Measurements from ENCODE around the gene TOP1. TPM values are rescaled to one million over a fixed set of nuclear protein-coding genes. Genes with fewer than 3 reads are reported as not detected.
A peak's percentile ranks its signal among the peaks of the same experiment; 100 is the strongest.

TOP1 gene
- polyA plus RNA-seq, 1 of the 3 experiments (the other 2 are of a cell fraction), result 11.9 TPM

DNA sequence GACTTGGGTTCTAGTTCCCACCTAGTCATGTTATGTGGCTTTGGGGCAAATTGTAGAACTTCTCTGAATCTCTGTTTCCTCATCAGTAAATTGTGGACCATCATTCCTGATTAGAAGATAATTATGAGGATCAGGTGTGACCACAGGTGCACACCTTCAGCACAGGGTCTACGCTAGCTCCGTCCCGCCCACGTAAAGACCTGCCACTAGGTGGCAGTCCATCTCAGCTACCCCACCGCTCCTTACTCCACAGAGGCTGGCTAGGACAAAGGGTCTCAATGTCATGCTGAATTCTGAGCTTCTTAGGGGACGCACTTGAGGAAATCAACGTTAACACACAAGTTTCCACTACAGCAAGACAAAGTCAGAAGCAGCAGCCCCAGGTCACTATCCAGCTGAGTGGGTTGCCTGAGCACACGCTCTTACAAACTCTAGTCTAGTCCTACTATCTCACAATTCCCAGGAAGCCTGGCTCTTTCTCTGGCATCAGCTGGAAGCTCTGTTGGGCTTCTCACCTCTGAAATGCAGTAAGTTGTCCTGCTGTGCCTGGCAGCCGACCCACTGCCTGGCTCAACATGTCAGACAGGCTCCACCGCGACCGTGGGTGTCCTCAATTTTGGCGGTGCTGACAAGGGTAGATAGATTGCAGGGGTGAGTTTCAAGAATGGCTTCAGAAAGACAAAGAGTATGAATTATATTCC, 106.7 kb downstream of the TOP1 start:
- Histone ChIP-seq H3K36me3 (replicated peaks in 1 of 2; ENCODE audit: control insufficient read depth in 1 of 2, insufficient read depth in 2 of 2, low read length in 1 of 2) (peaks cover 0 to 2% of the 10 kb centered on the region in 2 experiments), H3K4me1 (ENCODE audit: control insufficient read depth in 1 of 2, insufficient read depth in 2 of 2, low read depth in 1 of 2, low read length in 1 of 2) (peaks cover 9 to 25% of the 10 kb centered on the region in 2 experiments; a peak in 3 of 4 replicates), H3K79me2 (ENCODE audit: insufficient read depth) (peaks cover 30% of the 10 kb centered on the region), H4K20me1 (ENCODE audit: insufficient read depth) (peaks cover 22% of the 10 kb centered on the region), H3K9ac (no peak overlapping the region), H3K4me2 (no peak overlapping the region), H3F3A (replicated peaks; ENCODE audit: insufficient read depth) (peaks cover 12% of the 10 kb centered on the region), H3K9me3 (no peaks in the 10 kb centered on the region), H2AFZ (ENCODE audit: low read depth) (no peak overlapping the region), H3K27me3 (ENCODE audit: insufficient read depth) (no peaks in the 10 kb centered on the region), H3K27ac (ENCODE audit: low read depth in 2 of 2, low read length in 1 of 2) (no peak overlapping the region), H3K4me3 (ENCODE audit: low read depth in 2 of 2, low read length in 1 of 2) (peak overlapping the region in 1 of 2 experiments; percentile 34; a peak in 1 of 4 replicates), H3K9me2 (no peaks in the 10 kb centered on the region)
- ChIA-PET CTCF (interaction anchor here (0.6 to 3.4 kb wide), 15 partner anchors 11 to 276 kb away, joined by 3 to 16 read pairs (median 3); partner anchors contain the start of gene LPIN3), POLR2A (interaction anchor here (0.7 kb wide), 1 partner anchor 277 kb away, joined by 3 read pairs; no protein-coding TSS in a partner anchor)
- 86% methylated on average over 11 of the region's 13 CpGs for WGBS (ENCODE audit: low lambda C conversion rate)
- peak; percentile 59 for DNase-seq
- TF ChIP-seq, protein P1, sequence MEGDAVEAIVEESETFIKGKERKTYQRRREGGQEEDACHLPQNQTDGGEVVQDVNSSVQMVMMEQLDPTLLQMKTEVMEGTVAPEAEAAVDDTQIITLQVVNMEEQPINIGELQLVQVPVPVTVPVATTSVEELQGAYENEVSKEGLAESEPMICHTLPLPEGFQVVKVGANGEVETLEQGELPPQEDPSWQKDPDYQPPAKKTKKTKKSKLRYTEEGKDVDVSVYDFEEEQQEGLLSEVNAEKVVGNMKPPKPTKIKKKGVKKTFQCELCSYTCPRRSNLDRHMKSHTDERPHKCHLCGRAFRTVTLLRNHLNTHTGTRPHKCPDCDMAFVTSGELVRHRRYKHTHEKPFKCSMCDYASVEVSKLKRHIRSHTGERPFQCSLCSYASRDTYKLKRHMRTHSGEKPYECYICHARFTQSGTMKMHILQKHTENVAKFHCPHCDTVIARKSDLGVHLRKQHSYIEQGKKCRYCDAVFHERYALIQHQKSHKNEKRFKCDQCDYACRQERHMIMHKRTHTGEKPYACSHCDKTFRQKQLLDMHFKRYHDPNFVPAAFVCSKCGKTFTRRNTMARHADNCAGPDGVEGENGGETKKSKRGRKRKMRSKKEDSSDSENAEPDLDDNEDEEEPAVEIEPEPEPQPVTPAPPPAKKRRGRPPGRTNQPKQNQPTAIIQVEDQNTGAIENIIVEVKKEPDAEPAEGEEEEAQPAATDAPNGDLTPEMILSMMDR (IDR thresholded peaks at IDR 0.05), result peak; percentile 68
- TF ChIP-seq SIN3A (IDR thresholded peaks at IDR 0.05; ENCODE audit: borderline replicate concordance, low read depth, low read length) (no peak), RAD21 (IDR thresholded peaks at IDR 0.05; ENCODE audit: low read length) (peak; percentile 59), SMC3 (IDR thresholded peaks at IDR 0.05; ENCODE audit: low read depth, low read length) (peak; percentile 39), ELF1 (IDR thresholded peaks at IDR 0.05) (no peak), NFIC (IDR thresholded peaks at IDR 0.05; ENCODE audit: borderline replicate concordance) (no peak), RFX5 (IDR thresholded peaks at IDR 0.05; ENCODE audit: low read length) (no peak), RCOR1 (IDR thresholded peaks at IDR 0.05; ENCODE audit: low read length) (no peak), FOXJ3 (CRISPR knock-in tag; IDR thresholded peaks at IDR 0.05) (no peak)
- TF ChIP-seq, protein P2, sequence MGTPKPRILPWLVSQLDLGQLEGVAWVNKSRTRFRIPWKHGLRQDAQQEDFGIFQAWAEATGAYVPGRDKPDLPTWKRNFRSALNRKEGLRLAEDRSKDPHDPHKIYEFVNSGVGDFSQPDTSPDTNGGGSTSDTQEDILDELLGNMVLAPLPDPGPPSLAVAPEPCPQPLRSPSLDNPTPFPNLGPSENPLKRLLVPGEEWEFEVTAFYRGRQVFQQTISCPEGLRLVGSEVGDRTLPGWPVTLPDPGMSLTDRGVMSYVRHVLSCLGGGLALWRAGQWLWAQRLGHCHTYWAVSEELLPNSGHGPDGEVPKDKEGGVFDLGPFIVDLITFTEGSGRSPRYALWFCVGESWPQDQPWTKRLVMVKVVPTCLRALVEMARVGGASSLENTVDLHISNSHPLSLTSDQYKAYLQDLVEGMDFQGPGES (IDR thresholded peaks at IDR 0.05; ENCODE audit: low read depth, low read length), result no peak
- TF ChIP-seq, protein P3, sequence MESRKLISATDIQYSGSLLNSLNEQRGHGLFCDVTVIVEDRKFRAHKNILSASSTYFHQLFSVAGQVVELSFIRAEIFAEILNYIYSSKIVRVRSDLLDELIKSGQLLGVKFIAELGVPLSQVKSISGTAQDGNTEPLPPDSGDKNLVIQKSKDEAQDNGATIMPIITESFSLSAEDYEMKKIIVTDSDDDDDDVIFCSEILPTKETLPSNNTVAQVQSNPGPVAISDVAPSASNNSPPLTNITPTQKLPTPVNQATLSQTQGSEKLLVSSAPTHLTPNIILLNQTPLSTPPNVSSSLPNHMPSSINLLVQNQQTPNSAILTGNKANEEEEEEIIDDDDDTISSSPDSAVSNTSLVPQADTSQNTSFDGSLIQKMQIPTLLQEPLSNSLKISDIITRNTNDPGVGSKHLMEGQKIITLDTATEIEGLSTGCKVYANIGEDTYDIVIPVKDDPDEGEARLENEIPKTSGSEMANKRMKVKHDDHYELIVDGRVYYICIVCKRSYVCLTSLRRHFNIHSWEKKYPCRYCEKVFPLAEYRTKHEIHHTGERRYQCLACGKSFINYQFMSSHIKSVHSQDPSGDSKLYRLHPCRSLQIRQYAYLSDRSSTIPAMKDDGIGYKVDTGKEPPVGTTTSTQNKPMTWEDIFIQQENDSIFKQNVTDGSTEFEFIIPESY (IDR thresholded peaks at IDR 0.05; ENCODE audit: borderline replicate concordance, low read depth), result no peak
- TF ChIP-seq, protein P4, sequence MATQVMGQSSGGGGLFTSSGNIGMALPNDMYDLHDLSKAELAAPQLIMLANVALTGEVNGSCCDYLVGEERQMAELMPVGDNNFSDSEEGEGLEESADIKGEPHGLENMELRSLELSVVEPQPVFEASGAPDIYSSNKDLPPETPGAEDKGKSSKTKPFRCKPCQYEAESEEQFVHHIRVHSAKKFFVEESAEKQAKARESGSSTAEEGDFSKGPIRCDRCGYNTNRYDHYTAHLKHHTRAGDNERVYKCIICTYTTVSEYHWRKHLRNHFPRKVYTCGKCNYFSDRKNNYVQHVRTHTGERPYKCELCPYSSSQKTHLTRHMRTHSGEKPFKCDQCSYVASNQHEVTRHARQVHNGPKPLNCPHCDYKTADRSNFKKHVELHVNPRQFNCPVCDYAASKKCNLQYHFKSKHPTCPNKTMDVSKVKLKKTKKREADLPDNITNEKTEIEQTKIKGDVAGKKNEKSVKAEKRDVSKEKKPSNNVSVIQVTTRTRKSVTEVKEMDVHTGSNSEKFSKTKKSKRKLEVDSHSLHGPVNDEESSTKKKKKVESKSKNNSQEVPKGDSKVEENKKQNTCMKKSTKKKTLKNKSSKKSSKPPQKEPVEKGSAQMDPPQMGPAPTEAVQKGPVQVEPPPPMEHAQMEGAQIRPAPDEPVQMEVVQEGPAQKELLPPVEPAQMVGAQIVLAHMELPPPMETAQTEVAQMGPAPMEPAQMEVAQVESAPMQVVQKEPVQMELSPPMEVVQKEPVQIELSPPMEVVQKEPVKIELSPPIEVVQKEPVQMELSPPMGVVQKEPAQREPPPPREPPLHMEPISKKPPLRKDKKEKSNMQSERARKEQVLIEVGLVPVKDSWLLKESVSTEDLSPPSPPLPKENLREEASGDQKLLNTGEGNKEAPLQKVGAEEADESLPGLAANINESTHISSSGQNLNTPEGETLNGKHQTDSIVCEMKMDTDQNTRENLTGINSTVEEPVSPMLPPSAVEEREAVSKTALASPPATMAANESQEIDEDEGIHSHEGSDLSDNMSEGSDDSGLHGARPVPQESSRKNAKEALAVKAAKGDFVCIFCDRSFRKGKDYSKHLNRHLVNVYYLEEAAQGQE (IDR thresholded peaks at IDR 0.05; ENCODE audit: low read depth, low read length), result no peak
